Dermis blood vessel endothelial cell (primary cell): ENCODE measurements around the gene ZFP69. TPM values are rescaled to one million over a fixed set of nuclear protein-coding genes. Genes with fewer than 3 reads are reported as not detected.
"Not testable (repeated sequence)": the region's sequence is repeated elsewhere in the genome, so short reads cannot be mapped to it uniquely, and the experiment has no call there.

ENCODE experiments used
- DNase-seq: peaks from one replicate; pipeline ENCODE4 v3.0.0; 2010
- total RNA-seq: library from RNA; depleted of rRNA; stranded (reverse); fragments of >200 nt; gene quantifications from 2 replicates; pipeline ENCODE4 v1.2.3, GENCODE V29; 2014

The ZFP69 gene
- 2.1 and 4.1 TPM in 2 replicates for total RNA-seq

DNA sequence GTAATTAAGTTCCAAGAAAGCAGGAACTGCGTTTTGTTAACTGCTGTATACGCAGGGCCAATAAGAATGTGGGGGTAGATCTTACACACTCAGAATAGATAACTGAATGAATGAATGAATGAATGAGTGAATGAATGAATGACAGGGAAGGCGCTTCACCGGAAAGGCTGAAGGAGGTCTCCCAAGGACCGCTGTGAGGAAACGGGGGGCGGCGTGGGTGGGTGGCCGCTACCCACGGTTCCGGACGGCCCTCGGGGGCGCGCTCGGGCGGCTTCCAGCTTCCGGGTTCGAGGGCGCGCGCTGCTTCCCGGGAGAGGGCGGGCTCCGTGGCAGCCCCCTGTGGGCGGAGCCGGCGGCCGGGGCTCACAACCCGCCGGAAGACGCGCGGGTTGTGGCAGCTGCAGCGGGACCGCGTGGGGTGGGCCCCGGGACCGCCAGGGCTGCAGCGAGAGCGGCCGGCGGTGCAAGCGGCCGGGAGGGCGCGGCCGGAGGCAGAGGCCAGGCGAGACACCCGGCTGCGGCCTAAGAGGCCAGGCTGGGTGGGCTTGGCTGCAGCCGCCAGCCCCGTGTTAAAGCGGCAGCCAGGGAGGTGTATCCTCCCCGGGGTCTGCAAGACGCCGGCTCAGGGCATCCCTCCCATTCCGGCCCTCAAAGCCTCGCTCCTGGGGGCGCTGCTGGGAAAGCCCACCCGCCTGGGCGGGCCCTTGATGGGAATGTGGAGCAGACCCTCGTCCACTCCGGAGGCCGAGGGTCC is at the start of gene ZFP69:
TSS of gene ZFP69 (plus strand) at position 367 of the 754 bp plus-strand sequence. CDS start 2,072 bp downstream, outside the sequence.
- peak; percentile 60 for DNase-seq

DNA sequence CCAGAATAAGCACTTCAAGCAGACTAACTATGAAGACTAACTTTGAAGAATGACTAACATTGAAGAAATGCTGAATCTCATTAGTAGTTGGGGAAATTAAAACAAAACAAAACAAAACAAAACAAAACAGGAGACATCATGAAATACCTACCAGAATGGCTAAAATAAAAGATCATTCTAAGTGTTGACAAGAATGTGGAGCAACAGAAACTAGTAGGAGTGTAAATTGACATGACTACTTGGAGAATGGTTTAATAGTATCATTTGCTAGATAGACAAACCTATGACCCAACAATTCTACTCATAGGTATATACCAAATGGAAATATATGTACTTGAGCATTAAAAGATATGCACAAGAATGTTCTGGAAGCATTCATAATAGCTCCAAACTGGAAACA is 45.7 kb upstream of the ZFP69 start:
- DNase-seq, result no peak

DNA sequence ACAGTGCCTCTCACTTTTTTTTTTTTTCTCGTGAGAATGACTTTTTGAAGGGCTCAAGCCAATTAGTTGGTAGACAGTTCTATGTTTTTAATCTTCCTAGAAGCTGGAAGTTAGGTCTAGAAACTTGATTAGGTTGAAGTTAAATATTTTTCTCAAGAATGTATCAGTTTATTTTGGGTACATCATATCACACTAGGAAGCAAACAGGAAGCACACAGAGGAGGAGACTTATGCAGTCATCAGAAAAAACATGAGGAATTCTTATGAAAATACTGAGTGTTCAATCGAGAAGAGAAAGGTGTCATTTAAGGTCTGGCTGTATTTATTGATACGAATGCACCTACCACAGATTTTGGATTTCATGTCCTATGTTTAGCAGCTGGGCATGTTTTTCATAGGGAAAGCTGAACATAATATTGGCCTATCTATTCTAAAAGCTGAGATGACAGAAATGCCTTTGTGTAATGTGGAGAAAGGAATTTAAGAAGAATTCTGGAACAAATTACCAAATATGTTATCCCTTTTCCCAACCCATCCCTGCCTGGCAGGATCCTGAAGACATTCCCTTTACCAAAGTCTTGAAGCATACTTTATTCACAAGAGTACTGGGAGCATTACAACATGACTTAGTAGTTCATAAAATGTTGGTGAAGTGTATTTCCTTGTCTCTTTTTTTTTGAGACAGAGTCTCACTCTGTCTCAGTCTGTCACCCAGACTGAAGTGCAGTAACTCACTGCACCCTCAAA is 44.3 kb upstream of the ZFP69 start:
- DNase-seq, result no peak

DNA sequence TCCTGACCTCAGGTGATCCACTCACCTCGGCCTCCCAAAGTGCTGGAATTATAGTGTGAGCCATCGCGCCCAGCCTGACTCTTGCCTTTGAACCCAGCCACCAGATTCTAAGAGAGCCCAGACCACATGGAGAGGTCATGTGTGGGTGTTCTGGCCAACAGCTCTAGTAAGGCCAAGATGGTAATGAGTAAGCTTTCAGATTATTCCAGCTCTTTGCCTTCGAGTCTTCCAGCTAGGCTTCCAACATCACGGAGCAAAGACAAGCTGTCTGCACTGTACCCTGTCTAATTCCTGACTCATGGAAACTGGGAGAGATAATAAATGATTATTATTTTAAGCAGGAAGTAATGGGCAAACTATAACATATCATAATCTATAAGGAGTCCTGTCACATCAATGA is 41.6 kb upstream of the ZFP69 start:
- DNase-seq, result no peak

- no peak for DNase-seq
Measured at GRCh38 chr1:40435876-40436275, 41.2 kb upstream of the ZFP69 start.

- DNase-seq, result peak; percentile 60
Measured at GRCh38 chr1:40438391-40439015, 38.6 kb upstream of the ZFP69 start.

GRCh38 chr1:40439247-40439646 is 37.8 kb upstream of the ZFP69 start:
- DNase-seq, result no peak

GRCh38 chr1:40449684-40450494 is 27.2 kb upstream of the ZFP69 start, which contains the start of gene ZFP69B:
Gene ZFP69B, plus strand, starts transcription at chr1:40450476. Its CDS starts 486 bp downstream, at chr1:40450962.
- peak; percentile 96 for DNase-seq

GRCh38 chr1:40450495-40451237 is 26.4 kb upstream of the ZFP69 start:
- DNase-seq, result peak; percentile 78

- no peak for DNase-seq
Measured at GRCh38 chr1:40451238-40451585, 25.9 kb upstream of the ZFP69 start.

- DNase-seq, result no peak
Measured at GRCh38 chr1:40454873-40455272, 22.2 kb upstream of the ZFP69 start.

DNA sequence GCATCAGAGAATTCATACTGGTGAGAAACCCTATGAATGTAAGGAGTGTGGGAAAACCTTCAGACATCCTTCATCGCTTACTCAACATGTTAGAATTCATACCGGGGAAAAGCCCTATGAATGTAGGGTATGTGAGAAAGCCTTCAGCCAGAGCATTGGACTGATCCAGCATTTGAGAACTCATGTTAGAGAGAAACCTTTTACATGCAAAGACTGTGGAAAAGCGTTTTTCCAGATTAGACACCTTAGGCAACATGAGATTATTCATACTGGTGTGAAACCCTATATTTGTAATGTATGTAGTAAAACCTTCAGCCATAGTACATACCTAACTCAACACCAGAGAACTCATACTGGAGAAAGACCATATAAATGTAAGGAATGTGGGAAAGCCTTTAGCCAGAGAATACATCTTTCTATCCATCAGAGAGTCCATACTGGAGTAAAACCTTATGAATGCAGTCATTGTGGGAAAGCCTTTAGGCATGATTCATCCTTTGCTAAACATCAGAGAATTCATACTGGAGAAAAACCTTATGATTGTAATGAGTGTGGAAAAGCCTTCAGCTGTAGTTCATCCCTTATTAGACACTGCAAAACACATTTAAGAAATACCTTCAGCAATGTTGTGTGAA is 14.0 kb upstream of the ZFP69 start:
- DNase-seq, result peak; percentile 5

- DNase-seq, result no peak
Measured at GRCh38 chr1:40469327-40469726, 7.8 kb upstream of the ZFP69 start.

GRCh38 chr1:40475268-40475667 is 1.8 kb upstream of the ZFP69 start:
- DNase-seq, result no peak

DNA sequence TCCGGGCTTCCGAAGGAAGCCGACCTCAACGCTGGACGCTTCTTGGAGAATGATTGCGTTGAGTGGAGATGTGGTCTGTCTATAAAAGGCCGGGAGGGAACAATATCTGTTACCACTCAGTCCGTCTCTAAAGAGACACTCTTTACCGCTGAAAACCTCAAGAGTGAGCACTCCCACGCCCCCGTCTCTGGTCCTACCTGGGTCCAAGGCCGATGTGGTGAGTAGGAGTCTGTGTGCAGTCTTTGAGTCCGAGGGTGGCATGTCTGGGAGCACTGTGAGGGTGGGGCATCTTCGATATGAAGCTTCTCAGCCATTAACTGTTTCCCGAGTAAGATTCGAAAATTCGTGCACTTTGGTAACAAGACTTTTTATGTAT is 576 bp downstream of the ZFP69 start:
- peak; percentile 19 for DNase-seq

DNA sequence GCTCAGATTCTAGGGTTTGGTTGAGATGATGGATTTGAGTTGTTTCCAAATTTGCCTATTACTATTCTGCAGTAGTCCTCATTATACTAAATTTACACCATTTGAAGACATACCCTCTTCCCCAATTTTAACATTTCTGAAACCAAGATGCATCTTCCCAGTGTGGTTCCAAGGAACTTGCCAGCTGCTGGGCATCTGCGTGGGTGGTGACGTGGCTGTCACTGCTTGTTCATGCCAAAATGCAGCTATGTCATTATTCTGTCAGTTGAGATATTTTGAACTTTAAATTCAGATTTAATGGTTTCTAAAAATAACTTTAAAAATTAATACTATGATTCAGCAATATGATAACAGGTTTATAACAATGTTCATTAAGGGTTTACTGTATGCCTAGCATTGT is 1.2 kb downstream of the ZFP69 start:
- no peak for DNase-seq

DNA sequence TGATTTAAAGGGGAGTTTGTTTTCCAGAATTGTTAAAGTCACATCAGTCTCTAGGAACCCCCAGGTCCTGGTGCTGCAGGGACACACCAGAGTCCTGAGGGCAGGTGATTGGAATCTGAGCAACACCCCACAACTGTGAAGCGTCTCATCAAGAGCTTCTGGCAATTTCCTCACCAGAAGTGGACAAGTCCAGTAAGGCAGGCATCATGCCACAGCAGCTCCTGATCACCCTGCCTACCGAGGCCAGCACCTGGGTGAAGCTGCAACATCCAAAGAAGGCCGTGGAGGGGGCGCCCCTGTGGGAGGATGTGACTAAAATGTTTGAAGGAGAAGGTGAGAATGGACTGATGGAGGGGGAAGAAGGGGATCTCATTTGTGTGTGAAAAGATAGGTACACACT is 2.1 kb downstream of the ZFP69 start:
- DNase-seq, result no peak

GRCh38 chr1:40495315-40495903 is 18.3 kb downstream of the ZFP69 start:
- DNase-seq, result no peak

DNA sequence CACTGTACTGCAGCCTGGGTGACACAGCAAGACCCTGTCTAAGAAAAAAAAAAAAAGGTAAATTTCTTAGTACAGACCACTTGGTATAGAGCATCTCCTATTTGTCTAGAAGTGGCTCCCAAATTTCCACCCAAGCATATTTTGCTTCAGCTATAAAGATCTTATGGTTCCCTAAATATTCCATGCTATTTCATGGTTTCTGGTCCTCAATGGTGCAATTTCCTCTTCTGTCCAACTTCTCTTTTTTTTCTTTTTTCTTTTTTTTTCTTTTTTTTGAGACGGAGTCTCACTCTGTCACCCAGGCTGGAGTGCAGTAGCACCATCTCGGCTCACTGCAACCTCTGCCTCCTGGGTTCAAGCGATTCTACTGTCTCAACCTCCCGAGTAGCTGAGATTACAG is 25.6 kb downstream of the ZFP69 start:
- DNase-seq, result not testable (repeated sequence)

GRCh38 chr1:40507973-40508372 is 30.9 kb downstream of the ZFP69 start:
- DNase-seq, result no peak
